PFSK-1 (cell line): ENCODE results near the gene GALNS.

ENCODE experiments used
- FOXP2 ChIP-seq: optimal IDR thresholded peaks from 2 replicates; pipeline ENCODE3; 2011; ENCODE audit warnings: borderline replicate concordance, control low read depth, inconsistent platforms; ENCODE audit not compliant: insufficient read depth; ENCODE audit errors: extremely low read length, extremely low read depth
- POLR2AphosphoS5 ChIP-seq: IDR thresholded peaks from 2 replicates; pipeline ENCODE4 v1.6.1; 2012; ENCODE audit warnings: low read depth, mild to moderate bottlenecking, control low read depth, low read length, moderate library complexity
- SIN3A ChIP-seq: IDR thresholded peaks from 2 replicates; pipeline ENCODE4 v1.6.1; 2012; ENCODE audit warnings: mild to moderate bottlenecking, low read length, moderate library complexity, borderline replicate concordance; ENCODE audit not compliant: insufficient read depth
- TAF1 ChIP-seq: IDR thresholded peaks from 2 replicates; pipeline ENCODE4 v1.6.1; 2012; ENCODE audit warnings: low read length, control low read depth, borderline replicate concordance; ENCODE audit not compliant: insufficient read depth
- TF ChIP-seq, protein P1 (sequence below), 2 experiments: IDR thresholded peaks; 2 replicates each; pipeline versions ENCODE4 v1.6.1 to v1.8.0; 2011 to 2012; ENCODE audit warnings: low read depth in 2 of 2, low read length in 2 of 2, control low read depth in 1 of 2, inconsistent platforms in 1 of 2, mild to moderate bottlenecking in 1 of 2, moderate library complexity in 1 of 2; ENCODE audit not compliant: insufficient read depth in 1 of 2

GRCh38 chr16:88792078-88792550, 64.6 kb downstream of the GALNS start:
- TF ChIP-seq POLR2AphosphoS5: no peak
- no peak for TF ChIP-seq TAF1
- TF ChIP-seq, protein P1, sequence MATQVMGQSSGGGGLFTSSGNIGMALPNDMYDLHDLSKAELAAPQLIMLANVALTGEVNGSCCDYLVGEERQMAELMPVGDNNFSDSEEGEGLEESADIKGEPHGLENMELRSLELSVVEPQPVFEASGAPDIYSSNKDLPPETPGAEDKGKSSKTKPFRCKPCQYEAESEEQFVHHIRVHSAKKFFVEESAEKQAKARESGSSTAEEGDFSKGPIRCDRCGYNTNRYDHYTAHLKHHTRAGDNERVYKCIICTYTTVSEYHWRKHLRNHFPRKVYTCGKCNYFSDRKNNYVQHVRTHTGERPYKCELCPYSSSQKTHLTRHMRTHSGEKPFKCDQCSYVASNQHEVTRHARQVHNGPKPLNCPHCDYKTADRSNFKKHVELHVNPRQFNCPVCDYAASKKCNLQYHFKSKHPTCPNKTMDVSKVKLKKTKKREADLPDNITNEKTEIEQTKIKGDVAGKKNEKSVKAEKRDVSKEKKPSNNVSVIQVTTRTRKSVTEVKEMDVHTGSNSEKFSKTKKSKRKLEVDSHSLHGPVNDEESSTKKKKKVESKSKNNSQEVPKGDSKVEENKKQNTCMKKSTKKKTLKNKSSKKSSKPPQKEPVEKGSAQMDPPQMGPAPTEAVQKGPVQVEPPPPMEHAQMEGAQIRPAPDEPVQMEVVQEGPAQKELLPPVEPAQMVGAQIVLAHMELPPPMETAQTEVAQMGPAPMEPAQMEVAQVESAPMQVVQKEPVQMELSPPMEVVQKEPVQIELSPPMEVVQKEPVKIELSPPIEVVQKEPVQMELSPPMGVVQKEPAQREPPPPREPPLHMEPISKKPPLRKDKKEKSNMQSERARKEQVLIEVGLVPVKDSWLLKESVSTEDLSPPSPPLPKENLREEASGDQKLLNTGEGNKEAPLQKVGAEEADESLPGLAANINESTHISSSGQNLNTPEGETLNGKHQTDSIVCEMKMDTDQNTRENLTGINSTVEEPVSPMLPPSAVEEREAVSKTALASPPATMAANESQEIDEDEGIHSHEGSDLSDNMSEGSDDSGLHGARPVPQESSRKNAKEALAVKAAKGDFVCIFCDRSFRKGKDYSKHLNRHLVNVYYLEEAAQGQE (IDR thresholded peaks at IDR 0.05; ENCODE audit: insufficient read depth in 1 of 2, low read depth in 2 of 2, low read length in 2 of 2): no peak
- TF ChIP-seq SIN3A: no peak
- no peak for TF ChIP-seq FOXP2
